Subcutaneous abdominal adipose tissue (tissue), 5 donors: Measurements from ENCODE around the gene SERPING1.

ENCODE experiments used
- H3K27ac ChIP-seq: one replicate; pipeline ENCODE4 v1.7.0; 2013; ENCODE audit warnings: low read depth, mild to moderate bottlenecking, inconsistent platforms, low read length, moderate library complexity
- H3K27me3 ChIP-seq, 5 donors: one replicate each; pipeline ENCODE4 v1.7.0; 2013; ENCODE audit warnings: low read length in 5 of 5, inconsistent platforms in 1 of 5; ENCODE audit not compliant: control insufficient read depth in 5 of 5, insufficient read depth in 4 of 5
- H3K36me3 ChIP-seq, 5 donors: one replicate each; pipeline ENCODE4 v1.7.0; 2013; ENCODE audit warnings: low read length in 5 of 5; ENCODE audit not compliant: control insufficient read depth in 5 of 5, insufficient read depth in 5 of 5
- H3K4me1 ChIP-seq, 5 donors: one replicate each; pipeline ENCODE4 v1.7.0; 2013; ENCODE audit warnings: low read length in 5 of 5, mild to moderate bottlenecking in 3 of 5, moderate library complexity in 1 of 5; ENCODE audit not compliant: control insufficient read depth in 5 of 5, insufficient read depth in 5 of 5
- H3K4me3 ChIP-seq, 5 donors: one replicate each; pipeline ENCODE4 v1.7.0; 2013; ENCODE audit warnings: low read length in 5 of 5, low read depth in 1 of 5
- H3K9ac ChIP-seq, 5 donors: one replicate each; pipeline ENCODE4 v1.7.0; 2013; ENCODE audit warnings: low read length in 5 of 5, mild to moderate bottlenecking in 4 of 5, moderate library complexity in 3 of 5
- H3K9me3 ChIP-seq, 5 donors: one replicate each; pipeline ENCODE4 v1.7.0; 2013; ENCODE audit warnings: low read length in 5 of 5; ENCODE audit not compliant: control insufficient read depth in 5 of 5
- donor health status: healthy.
- donor health status: healthy.
- donor health status: healthy.
- donor health status: healthy.
- donor health status: healthy.

Gene SERPING1

GRCh38 chr11:57615308-57615707 is 17.8 kb downstream of the SERPING1 start:
- no peaks in the 10 kb centered on the region for H3K27me3 ChIP-seq
- H3K9ac ChIP-seq, result no peak overlapping the region
- no peak overlapping the region for H3K27ac ChIP-seq
- H3K4me1 ChIP-seq, result peaks cover 0 to 2% (median 0%) of the 10 kb centered on the region in 5 donors
- H3K36me3 ChIP-seq, result peaks cover 13 to 64% (median 53%) of the 10 kb centered on the region in 5 donors
- peaks cover 0 to 9% (median 4%) of the 10 kb centered on the region in 5 donors for H3K9me3 ChIP-seq
- H3K4me3 ChIP-seq, result no peak overlapping the region

GRCh38 chr11:57616595-57616994 is 19.1 kb downstream of the SERPING1 start:
- no peaks in the 10 kb centered on the region for H3K27me3 ChIP-seq
- peaks cover 0 to 9% (median 4%) of the 10 kb centered on the region in 5 donors for H3K9me3 ChIP-seq
- H3K4me1 ChIP-seq, result peaks cover 0 to 2% (median 0%) of the 10 kb centered on the region in 5 donors
- no peak overlapping the region for H3K4me3 ChIP-seq
- no peak overlapping the region for H3K27ac ChIP-seq
- no peak overlapping the region for H3K9ac ChIP-seq
- peaks cover 13 to 51% (median 43%) of the 10 kb centered on the region in 5 donors for H3K36me3 ChIP-seq

GRCh38 chr11:57618438-57618837 is 21.0 kb downstream of the SERPING1 start:
- peaks cover 9 to 34% (median 29%) of the 10 kb centered on the region in 5 donors for H3K36me3 ChIP-seq
- no peak overlapping the region for H3K27ac ChIP-seq
- no peak overlapping the region for H3K9ac ChIP-seq
- no peak overlapping the region for H3K4me3 ChIP-seq
- peaks cover 0 to 9% (median 4%) of the 10 kb centered on the region in 5 donors for H3K9me3 ChIP-seq
- no peaks in the 10 kb centered on the region for H3K27me3 ChIP-seq
- peaks cover 0 to 2% (median 0%) of the 10 kb centered on the region in 5 donors for H3K4me1 ChIP-seq

GRCh38 chr11:57619331-57619730 is 21.8 kb downstream of the SERPING1 start:
- Histone ChIP-seq H3K36me3 (peaks cover 5 to 25% (median 20%) of the 10 kb centered on the region in 5 donors), H3K4me3 (no peak overlapping the region), H3K27me3 (no peaks in the 10 kb centered on the region), H3K27ac (no peak overlapping the region), H3K4me1 (no peaks in the 10 kb centered on the region), H3K9me3 (peaks cover 0 to 9% (median 4%) of the 10 kb centered on the region in 5 donors), H3K9ac (no peak overlapping the region)

GRCh38 chr11:57620467-57620866 is 23.0 kb downstream of the SERPING1 start:
- Histone ChIP-seq H3K9me3 (peaks cover 0 to 9% (median 4%) of the 10 kb centered on the region in 5 donors), H3K9ac (no peak overlapping the region), H3K4me1 (no peaks in the 10 kb centered on the region), H3K4me3 (no peak overlapping the region), H3K27ac (no peak overlapping the region), H3K36me3 (peaks cover 5 to 14% (median 9%) of the 10 kb centered on the region in 5 donors), H3K27me3 (no peaks in the 10 kb centered on the region)

GRCh38 chr11:57622263-57622662 is 24.8 kb downstream of the SERPING1 start:
- H3K27ac ChIP-seq, result no peak overlapping the region
- H3K4me1 ChIP-seq, result no peaks in the 10 kb centered on the region
- H3K9ac ChIP-seq, result no peak overlapping the region
- peaks cover 0 to 5% (median 3%) of the 10 kb centered on the region in 5 donors for H3K36me3 ChIP-seq
- no peaks in the 10 kb centered on the region for H3K27me3 ChIP-seq
- no peak overlapping the region for H3K4me3 ChIP-seq
- peaks cover 0 to 9% (median 4%) of the 10 kb centered on the region in 5 donors for H3K9me3 ChIP-seq

GRCh38 chr11:57624864-57625263 is 27.4 kb downstream of the SERPING1 start:
- no peaks in the 10 kb centered on the region for H3K4me1 ChIP-seq
- peaks cover 0 to under 1% (median 0%) of the 10 kb centered on the region in 5 donors for H3K36me3 ChIP-seq
- no peak overlapping the region for H3K4me3 ChIP-seq
- no peaks in the 10 kb centered on the region for H3K27me3 ChIP-seq
- H3K9ac ChIP-seq, result no peak overlapping the region
- no peak overlapping the region for H3K27ac ChIP-seq
- H3K9me3 ChIP-seq, result peaks cover 0 to 1% (median 0%) of the 10 kb centered on the region in 5 donors

GRCh38 chr11:57626895-57627294 is 29.4 kb downstream of the SERPING1 start:
- Histone ChIP-seq H3K27ac (no peak overlapping the region), H3K27me3 (no peaks in the 10 kb centered on the region), H3K9ac (no peak overlapping the region)

GRCh38 chr11:57630171-57630570 is 32.7 kb downstream of the SERPING1 start:
- Histone ChIP-seq H3K36me3 (no peaks in the 10 kb centered on the region), H3K9me3 (no peaks in the 10 kb centered on the region), H3K9ac (no peak overlapping the region), H3K27ac (no peak overlapping the region), H3K4me1 (no peaks in the 10 kb centered on the region), H3K27me3 (no peaks in the 10 kb centered on the region), H3K4me3 (no peak overlapping the region)

More at GRCh38 chr11:57626895-57627294, 29.4 kb downstream of the SERPING1 start:
- H3K4me3 ChIP-seq, result no peak overlapping the region
- H3K4me1 ChIP-seq, result no peaks in the 10 kb centered on the region
- no peaks in the 10 kb centered on the region for H3K36me3 ChIP-seq
- H3K9me3 ChIP-seq, result no peaks in the 10 kb centered on the region

GRCh38 chr11:57632116-57632515 is 34.6 kb downstream of the SERPING1 start:
- Histone ChIP-seq H3K9ac (no peak overlapping the region), H3K36me3 (no peaks in the 10 kb centered on the region), H3K27me3 (no peaks in the 10 kb centered on the region), H3K4me3 (no peak overlapping the region), H3K4me1 (no peaks in the 10 kb centered on the region), H3K9me3 (no peaks in the 10 kb centered on the region), H3K27ac (no peak overlapping the region)
